GM18505 (cell line): ENCODE data around the gene GOLGA2.

Source experiments
- ATAC-seq: cut with Tn5 transposase; IDR thresholded peaks from one replicate; pipeline ENCODE4 v1.9.1; 2021; ENCODE audit not compliant: unreplicated experiment
- POLR2A ChIP-seq: IDR thresholded peaks from 4 replicates; pipeline ENCODE4 v1.6.1; 2011; ENCODE audit warnings: borderline replicate concordance; ENCODE audit not compliant: insufficient read depth, insufficient read length; ENCODE audit errors: extremely low read depth

GOLGA2 gene

DNA sequence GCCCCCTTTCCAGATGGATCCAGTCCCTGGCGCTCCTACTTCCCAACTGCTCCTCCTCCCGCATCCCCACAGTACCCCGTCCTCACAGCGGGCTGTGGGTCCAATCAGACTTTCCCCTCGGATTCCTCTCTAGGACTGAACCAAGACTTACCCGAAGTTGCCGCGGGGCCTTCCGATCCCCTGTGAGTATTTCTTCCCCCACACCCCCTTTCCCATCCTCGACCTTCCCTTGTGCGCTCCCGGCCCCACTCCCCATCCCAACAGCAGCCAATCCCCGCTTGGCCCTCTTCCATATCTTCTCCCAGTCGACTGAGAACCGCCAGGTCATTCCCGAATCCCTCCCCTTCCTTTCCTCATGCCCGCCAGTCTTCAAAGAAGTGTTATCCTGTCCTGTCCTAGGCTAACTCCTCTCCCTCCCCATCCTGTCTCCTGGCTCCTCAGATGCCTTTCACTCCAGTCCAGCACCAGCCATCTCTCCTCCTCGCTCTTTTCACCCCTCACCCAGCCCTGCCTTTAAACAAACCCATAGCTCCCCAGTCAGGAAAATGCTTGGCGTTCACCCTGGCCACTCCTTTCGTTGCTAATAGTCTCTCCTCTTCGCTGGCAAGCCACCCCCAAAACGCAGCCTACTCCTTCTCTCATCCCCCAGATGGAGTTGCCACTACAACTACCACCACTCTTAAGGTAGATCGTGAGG lies 915 bp upstream of the GOLGA2 start:
- ATAC-seq = no peak
- TF ChIP-seq POLR2A = no peak

DNA sequence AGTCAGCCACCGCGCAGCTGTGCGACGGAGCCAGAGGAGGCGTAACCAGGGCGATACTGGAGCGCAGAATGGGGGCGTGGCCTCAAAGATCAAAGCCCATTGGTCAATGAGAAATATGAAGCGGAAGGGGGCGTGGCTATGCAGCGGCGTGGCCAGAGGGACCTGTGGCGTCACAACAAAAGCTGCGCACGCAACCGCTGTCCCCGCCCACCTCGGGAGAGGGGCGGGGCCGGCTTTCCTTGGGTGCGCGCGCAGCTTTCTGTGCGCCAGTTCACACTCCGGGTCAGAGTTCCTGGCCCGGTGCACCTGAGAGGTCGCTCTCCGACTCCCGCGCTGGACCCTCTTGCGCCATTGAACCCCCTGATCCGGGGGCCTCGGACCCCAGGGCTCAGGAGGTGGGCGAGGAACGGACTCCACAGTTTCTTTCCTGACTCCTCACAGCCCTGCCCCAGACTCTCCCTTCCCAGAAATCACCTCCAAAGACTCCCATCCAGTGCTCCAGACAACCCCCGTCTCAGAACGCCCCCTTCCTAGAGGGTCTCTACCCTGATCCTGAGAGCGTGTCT lies 284 bp upstream of the GOLGA2 start, which contains the start of gene SWI5:
TSS of gene SWI5 (plus strand) at position 269 of the 566 bp plus-strand sequence.
- TF ChIP-seq POLR2A = peak; percentile 98
- peak; percentile 92 for ATAC-seq

DNA sequence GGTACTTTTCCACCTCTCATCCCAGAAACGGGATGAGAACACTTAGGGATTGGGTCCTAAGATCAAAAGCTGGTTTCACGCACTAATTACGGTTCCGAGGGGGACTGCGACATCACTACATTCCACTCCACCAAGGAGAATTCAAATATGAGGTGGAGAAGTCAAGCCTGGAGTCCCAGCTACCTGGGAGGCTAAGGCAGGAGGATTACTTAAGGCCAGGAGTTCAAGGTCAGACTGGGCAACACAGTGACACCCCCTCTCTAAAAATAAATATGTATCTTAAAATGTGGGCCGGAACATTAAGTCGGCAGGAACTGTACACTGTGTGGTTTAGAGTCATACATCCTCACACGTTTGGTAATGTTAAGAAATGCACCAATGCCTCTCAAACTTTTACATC lies 1.6 kb downstream of the GOLGA2 start:
- ATAC-seq = no peak
- TF ChIP-seq POLR2A = no peak

DNA sequence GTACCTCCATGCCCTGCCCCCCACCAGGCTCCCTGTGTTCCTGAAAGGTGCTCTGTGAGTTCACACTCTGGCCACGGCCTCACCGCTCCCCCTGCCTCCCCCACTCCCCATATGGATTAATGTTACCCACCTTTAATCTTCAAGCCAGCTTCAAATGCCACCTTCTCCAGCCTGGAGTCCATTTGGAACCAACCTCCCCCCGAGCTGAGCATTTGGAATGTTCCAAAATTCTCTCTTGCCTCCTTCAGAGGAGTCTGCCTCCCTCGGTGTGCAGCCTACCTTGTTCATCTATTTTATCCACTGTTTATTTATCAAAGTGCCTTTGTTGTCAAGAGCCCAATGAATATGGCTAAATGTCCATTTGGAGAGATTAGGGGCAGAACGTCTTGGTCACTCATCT lies 4.3 kb downstream of the GOLGA2 start:
- no peak for TF ChIP-seq POLR2A
- no peak for ATAC-seq

DNA sequence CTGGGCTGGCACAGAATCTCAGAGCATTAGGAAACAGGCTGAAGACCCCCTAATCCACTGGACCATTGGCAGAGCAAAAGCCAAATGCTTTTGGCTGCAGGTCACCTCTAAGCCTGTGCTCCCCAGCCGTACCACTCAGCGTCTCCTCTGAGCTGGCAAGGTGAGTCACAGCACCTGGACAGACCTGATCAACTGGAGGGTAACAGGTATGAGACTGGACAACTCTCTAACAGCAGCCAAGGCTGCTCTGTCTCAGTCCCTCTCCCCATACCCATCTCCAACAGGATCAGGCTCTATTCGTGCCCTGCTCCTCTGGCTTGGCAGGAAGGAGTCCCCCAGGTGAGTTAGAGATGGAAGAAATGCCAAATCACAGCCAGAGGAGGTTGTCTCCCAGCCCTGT lies 4.7 kb downstream of the GOLGA2 start:
- TF ChIP-seq POLR2A = no peak
- no peak for ATAC-seq

DNA sequence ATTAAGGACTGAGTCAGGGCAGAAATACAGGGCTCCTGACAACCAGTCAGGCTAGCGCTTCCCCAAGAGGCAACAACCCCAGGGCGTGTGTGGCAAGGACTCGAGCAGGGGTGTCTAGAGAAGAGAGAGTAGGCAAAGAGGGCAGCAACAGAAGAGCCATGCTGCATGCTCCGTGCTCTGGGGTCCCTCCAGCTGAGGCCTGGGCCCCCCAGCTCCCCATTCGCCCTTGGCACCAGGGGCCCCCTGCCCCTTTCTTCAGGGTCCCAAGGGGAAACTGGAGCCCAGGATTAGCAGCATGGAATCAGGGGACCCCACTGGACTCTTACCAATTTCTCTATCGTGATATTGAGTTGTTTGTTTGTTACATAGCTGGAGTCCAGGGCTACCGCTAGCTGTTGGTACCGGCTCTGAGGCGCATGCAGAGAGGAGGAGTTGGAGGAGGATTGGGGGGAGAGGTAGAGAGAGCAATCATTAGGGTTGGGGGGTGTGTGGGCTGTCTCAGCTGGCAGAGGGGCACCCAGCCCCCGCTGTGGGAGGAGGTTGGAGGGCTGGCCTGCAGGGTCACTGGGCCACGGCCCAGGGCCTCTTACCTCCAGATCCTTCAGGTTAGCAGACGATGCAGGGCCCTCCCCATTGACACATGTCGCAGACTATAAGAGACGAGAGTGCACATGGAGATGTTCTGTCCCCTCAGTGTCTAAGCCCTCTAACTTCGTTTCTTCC lies 8.8 kb downstream of the GOLGA2 start:
- ATAC-seq = no peak
- TF ChIP-seq POLR2A = no peak

DNA sequence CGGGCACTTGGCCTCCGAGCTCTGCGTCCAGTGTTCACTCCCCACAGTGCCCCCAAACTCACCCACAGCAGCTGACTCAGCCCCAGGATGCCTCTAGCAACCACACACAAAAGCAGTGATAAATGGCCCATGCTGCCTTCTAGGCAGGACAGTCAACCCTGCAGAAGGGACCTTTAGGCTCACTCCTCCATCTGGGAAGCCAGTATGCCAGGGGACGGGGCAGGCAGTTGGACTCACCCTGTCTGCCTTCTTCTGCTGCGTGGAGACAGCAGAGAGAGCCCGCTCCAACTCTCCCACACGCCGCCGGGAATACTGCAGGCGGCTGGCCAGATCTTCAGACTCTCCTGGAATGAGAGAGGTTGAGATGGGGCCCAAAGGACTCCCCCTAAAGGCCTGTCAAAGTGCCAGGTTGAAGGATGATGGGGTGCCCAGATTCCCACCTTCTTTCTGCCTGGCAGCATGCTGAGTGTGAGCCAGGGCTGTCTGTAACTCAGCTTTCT lies 10.4 kb downstream of the GOLGA2 start:
- no peak for ATAC-seq
- TF ChIP-seq POLR2A = no peak

DNA sequence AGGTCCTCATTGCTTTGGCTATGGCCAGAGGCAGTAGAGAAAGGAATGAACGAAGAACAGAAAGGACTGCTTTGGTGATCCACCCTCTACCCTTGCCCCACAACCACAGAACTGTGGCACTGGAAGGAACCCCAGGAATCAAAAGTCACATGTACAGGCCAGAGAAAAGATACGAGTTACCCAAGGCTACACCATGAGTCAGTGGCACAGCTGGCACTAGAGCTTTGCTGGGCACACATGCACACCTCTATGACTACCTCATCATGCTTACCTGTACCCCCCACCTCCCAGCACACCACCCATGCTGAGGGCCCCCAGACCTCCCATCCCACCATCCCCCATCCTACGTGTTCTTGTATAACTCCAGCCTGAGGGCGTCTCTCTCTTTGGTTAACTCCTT lies 13.1 kb downstream of the GOLGA2 start:
- no peak for ATAC-seq
- TF ChIP-seq POLR2A = no peak

DNA sequence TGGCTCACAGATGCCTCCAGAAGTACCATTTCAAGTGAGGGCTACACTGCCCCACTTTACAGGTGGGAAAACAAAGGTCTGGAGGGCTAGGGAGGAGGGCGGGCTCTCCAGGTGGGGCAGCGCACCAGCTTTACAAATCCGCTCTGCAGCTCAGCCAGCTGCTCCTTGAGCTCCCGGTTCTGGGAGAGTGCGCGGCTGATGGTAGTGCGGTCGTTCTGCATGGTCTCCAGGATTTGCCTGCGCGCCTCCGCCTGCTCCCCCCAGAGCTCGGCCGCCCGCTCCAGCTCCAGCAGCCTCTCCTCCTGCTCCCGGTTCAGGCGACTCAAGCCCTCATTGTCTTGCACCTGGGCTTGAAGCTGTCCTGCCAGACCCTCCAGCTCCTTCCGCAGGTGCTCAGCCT lies 15.5 kb downstream of the GOLGA2 start:
- TF ChIP-seq POLR2A = no peak
- ATAC-seq = no peak

DNA sequence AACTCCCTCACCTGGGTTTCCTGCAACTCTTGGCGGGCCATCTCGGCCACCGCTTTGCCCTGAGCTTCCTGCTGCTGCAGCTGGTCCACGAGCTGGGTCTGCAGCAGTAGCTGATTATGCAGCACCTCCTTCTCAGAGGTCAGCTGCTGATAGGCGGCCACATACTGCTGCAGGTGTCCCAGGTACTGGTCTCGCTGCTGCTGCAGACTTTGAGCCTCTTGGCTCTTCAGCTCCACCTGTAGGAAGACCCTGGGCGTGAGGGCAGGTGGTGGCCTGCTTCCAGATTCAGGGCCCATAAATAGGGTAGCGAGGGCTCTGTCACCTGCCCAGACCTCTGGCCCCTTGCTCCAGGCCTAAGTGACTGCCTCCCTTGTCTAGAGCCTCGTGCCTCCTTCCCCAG lies 16.7 kb downstream of the GOLGA2 start:
- no peak for ATAC-seq
- TF ChIP-seq POLR2A = no peak

DNA sequence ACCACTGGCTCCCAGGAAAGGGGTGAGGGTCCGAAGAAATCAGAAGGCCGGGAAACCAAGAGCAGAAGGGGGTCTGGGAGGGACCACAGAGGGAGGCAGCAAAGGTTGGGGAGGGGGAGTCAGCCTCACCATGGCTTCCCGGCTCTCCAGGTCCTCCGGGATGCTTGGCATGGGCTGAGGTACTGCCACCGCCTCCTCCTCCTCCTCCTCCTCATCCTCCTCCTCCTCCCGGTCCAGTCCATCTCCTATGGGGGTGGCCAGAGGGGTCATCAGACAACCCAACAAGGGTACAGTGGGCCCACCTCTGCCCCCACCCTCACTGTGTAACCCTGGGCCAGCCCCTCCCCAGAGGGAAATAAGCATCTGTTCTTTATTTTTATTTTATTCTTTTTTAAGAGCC lies 17.5 kb downstream of the GOLGA2 start:
- ATAC-seq = no peak
- no peak for TF ChIP-seq POLR2A

DNA sequence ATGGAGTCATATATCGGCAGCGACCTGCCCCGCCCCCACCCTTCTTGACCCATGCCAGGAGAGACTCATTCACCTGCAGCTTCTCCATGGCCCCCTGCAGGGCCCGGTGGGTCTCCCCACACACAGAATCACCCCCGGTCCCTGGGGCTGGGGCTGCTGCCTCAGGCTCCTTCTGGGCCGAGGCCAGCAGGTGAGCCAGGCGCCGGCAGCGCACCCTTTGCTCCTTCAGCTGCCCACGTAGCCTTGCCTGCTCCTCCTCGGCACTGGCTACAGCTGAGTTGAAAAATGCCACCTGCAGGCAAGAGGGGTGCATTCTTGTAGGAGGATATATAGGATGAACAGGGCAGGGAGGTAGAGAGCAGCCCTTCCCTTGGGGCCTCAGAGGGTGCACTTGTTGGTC lies 17.9 kb downstream of the GOLGA2 start:
- no peak for TF ChIP-seq POLR2A
- no peak for ATAC-seq

DNA sequence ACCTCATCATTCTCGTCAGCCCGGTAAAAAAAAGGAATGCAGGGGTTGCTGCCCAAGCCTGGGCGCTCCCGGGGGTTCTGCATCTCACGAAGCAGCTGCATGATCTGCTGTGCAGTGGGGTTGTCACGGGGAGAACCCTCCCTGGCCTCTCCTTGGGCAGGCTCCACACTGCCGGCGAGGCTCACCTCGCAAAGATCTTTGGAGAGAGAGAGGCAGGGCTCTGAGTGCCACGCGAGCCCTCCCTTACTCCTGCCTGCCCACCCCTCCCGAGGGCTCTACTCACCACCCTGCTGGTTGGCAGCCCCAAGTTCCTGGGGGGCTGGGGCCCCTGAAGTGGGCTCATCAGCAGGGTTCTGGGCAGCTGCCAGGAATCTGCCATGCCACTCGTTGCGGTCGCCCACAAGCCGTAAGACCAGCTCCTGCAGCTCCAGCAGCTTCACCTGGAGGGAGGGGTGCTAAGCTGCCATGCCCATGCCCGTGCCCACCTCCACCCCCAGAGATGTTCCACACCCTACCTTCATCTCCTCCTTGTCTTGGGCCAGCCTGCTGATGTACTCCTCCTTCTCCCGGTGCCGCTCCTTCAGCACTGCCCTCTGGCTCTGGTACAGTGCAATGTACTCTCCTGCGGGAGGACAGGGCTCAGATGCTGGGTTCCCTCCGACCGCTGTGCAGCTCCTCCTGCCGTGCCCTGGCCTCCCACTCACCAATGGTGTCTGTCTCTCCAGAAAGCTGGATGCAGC lies 18.6 kb downstream of the GOLGA2 start:
- ATAC-seq = no peak
- no peak for TF ChIP-seq POLR2A
